GM18520 (cell line): ENCODE measurements around the gene ARHGAP21.
"Not testable (repeated sequence)": the region's sequence is repeated elsewhere in the genome, so short reads cannot be mapped to it uniquely, and the experiment has no call there.

Source experiments
- ATAC-seq: cut with Tn5 transposase; IDR thresholded peaks from one replicate; pipeline ENCODE4 v1.9.1; 2021; ENCODE audit not compliant: unreplicated experiment

Gene ARHGAP21

DNA sequence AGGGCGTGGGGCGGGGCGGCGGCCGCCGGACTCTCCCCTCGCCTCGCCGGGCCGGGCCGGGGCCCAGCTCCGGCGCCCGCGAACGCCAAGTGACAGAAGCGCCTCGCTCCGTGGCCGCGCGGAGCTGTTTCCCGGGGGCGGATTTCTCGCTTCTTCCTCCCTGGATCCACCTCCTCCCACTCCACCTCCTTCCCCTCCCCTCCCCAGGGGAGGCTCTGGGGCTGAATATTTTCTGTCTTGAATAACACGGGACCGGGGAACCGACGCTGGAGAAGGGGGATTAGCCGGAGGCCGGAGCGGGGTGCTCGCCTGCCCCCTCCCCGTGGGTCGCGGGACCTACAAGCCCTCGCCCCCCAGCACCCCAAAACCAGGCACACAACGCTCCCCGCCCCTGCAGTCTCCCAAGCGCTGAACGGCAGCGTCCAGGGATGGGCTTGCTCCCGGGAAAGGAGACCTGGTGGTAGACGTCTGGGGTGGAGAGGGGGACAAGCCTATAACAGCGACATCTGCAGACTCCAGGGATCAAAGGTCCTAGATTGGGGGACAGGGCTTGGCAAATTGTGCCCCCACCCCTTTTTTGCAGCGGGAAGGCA lies at the start of gene ARHGAP21:
Gene ARHGAP21 (minus strand): TSS at position 100 of the 593 bp plus-strand sequence. CDS start 1,988 bp downstream, outside the sequence.
- ATAC-seq = no peak

DNA sequence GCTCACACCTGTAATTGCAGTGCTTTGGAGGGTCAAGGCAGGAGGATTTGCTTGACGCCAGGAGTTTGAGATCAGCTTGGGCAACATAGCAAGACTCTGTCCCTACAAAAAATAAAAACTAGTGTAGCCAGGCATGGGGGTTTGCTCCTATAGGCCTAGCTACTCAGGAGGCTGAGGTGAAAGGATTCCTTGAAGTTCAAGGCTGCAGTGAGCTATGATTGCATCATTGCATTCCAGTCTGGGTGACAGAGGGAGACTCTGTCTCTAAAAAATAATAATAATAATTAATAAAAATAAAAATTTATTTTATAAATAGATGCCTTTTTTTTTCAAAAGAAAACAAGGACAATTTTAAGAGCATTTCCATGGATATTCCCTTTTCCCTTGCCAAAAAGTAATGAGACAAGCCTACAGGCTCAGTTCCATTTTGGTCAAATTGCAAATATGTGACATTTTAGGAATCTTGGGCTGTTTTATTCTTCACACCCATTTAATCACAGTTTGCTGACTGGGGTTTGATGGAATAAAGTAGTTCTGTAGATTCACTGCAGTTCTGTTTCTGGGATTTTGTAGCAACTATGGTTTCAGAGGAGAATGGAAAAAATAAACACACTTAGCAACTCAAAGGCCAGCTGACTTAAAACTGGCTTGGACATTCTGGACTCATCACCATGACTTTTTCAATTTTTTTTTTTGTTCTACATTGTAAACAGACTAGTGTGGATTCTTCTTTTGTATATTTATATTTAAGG lies 48.4 kb upstream of the ARHGAP21 start:
- no peak for ATAC-seq

DNA sequence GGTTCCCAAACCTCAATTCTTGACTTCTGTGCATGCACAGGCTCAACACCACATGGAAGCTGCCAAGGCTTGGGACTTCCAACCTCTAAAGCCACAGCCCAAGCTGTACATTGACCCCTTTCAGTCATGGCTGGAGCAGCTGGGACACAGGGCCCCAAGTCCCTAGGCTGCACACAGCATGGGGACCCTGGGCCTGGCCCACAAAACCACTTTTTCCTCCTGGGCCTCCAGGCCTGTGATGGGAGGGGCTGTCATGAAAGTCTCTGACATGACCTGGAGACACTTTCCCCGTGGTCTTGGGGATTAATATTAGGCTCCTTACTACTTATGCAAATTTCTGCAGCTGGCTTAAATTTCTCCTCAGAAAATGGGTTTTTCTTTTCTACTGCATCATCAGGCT lies 41.3 kb upstream of the ARHGAP21 start:
- not testable (repeated sequence) for ATAC-seq

DNA sequence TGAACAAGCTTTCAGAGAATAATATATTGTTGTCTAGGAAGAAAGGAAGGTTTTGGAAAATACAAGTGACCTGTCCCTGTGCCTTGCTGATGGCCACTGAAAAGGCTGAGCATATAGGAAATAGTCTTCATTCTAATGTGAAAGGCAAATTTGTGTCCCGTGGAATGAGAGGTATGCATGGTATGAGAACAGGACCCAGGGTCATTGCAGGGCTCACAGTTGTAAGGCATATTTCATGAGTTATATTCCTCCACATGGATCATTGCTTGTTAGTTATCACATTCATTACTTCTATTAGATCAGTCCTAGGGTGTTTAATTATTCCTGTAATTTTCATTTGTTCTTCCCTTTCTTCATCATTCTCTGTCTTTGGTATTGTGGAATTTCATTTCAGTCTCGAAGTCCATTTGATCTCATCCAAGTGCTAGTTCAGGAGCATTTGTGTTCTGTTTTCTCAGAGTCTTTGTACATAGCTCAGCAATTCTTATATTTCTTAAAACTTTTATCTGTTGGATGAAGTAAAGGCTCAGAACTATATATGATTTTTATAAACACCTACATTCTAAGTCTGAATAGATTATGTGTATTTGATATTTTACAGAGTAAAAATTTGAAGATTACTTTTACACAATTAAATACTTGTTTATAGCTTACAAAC lies 39.4 kb upstream of the ARHGAP21 start:
- no peak for ATAC-seq

DNA sequence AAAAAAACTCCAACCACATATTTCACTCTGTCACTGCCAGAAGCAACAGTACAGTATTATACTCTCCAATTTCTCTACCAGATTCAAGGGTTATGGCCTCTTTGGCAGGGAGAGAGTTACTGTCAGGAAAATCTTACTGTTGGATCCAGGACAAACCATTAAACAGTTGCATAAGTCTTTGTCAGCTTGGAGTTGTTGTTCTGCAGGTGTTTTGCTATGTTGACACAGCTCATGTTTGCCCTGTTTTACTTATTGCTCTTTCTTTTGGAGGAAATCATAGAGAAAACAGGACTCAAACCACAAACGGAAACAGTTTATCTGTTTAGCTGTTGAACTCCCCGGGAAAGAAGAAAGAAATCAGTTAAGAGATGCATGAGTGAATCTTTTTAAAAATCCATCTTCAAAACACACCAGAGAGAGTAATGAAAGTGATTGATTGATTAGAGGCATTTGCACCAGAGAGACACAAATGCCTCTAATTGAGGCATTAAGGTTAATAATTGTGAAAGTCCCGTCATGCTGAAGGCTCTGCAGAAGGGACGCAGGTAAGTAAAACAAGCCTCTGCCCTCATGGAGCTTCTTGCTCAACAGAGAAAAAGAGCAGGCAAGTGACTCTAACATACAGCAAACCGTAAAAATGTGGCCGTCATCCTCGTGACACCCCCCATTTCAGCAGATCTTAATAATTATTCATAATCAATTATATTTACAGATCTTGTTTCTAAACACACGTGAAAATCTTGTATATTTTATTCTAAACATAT lies 38.7 kb upstream of the ARHGAP21 start:
- no peak for ATAC-seq

DNA sequence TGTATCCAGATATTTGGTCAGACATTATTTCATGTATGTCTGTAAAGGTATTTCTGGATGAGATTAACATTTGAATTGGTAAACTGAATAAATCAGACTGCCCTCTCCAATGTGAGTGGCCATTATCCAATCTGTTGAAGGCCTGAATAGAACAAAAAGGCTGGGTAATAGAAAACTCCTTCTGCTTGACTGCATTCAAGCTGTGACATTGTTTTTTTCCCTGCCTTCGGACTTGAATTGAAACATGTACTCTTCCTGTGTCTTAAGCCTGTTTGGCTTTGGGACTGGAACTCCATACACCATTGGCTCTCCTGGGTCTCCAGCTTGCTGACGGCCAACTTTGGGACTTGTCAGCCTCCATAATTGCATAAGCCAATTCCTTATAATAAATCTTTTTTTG lies 36.0 kb upstream of the ARHGAP21 start:
- ATAC-seq = no peak

DNA sequence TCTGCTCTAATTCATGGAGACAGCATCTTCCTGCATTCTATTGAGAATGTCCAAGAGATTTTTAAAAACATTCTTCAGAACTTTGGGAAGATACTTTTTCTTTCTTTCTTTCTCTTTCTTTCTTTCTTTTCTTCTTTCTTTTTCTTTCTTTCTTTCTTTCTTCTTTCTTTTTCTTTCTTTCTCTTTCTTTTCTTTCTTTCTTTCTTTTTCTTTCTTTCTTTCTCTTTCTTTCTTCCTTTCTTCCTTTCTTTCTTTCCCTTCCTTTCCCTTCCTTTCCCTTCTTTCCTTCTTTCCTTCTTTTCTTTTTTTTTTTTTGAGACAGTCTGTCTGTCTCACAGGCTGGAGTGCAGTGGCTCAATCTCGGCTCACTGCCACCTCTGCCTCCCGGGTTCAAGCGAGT lies 34.6 kb upstream of the ARHGAP21 start:
- not testable (repeated sequence) for ATAC-seq

DNA sequence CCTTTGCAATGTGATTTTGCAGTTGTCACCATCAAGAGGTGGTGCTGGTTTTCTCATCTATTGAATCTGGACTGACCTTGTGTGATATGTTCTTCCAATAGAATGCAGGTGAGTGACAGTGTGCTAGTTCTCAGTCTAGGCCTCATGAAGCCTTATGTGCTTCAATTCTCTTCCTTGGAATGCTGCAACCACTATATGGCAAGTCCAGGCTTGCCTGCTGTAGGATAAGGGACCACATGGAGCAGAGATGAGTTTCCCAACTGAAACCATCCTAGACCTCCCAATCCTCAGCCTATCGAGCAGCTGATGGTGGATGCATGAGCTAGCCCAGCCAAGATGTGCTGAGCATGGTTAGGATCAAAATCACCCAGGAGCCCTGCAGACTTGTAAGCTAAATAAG lies 32.6 kb upstream of the ARHGAP21 start:
- no peak for ATAC-seq

DNA sequence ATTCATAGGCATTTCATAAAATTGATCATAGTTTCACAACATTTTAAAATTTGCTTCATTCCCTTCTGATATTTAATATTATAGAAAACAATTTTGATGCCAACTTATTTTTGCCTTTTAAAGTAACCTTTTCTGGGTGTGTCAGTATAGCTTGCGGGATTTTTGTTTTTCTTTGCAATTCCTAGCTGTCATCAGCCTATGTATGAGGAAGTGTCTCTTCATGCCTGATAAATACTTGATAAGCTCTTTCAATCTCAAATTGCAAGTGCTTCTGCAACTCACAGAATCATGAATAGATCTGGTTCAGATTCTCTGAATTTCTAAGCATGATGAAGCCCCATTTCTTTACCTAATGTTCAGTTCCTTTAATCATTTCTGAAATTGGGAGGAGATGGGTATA lies 28.0 kb upstream of the ARHGAP21 start:
- no peak for ATAC-seq

DNA sequence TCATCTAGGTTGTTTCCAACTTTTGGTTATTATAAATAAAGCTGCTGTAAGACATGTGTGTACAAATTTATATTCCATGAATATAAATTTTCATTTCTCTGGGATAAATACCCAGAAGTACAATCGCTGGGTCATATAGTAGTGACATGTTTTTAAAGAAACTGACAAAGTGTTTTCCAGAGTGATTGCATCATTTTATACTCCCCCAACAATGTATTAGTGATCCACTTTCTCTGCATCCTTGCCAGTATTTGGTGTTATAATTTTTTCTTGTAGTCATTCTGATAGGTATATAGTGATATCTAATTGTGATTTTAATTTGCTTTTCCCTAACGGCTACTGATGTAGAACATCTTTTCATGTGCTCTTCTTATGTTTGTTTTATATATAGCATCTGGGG lies 27.0 kb upstream of the ARHGAP21 start:
- ATAC-seq = no peak

DNA sequence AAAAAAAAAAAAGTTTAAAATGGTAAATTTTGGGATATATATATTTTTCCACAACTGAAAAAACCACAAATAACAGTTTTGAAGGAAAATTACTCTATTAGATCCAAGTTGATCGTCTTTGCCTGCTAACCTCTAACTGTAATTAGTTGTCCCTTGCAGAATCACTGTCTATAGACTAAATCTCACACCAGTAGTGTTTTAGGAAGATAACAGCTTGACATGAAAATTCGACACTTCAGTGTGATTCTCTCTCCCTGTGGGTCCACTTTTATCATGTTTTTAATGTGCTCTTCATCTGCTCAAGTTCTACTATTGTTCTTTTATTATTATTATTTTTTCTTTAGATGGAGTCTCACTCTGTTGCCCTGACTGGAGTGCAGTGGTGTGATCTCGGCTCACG lies 24.5 kb upstream of the ARHGAP21 start:
- no peak for ATAC-seq

DNA sequence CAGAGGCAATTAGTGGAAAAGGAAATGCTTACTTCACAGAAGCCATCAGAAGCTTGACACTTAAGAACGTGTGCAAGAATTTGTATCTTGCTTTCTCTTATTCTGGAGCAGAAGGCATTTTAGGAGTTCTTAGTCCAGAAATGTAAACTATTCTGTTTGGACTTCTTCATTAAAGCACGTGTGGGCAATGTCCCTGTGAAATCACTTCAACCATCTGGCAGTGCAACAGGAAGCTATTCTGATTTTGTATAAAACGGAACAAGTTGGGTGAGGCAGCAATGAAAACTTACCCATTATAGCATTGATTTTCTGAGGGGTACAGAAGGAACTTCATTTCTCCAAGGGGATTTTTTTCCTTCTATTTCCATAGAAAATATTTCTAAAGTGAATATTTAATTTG lies 21.3 kb upstream of the ARHGAP21 start:
- ATAC-seq = no peak

DNA sequence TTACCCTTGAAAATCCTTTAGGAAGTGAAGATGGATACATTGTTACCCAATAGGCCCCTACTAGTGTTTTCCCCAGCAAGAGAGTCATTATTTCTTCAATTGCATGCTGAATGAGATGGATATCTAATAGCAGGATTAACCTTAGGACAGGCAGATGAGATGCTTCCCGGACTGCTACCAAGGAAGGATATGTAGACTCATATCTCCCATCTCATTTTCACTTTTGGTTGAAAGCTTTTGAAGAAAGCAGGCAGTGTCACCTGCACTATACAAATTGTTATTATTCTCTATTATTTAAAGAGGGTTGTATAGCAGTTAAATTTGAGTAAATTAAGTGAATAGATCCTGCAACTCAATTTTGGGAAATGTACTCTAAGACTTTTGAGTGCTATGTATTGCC lies 17.0 kb upstream of the ARHGAP21 start:
- no peak for ATAC-seq

DNA sequence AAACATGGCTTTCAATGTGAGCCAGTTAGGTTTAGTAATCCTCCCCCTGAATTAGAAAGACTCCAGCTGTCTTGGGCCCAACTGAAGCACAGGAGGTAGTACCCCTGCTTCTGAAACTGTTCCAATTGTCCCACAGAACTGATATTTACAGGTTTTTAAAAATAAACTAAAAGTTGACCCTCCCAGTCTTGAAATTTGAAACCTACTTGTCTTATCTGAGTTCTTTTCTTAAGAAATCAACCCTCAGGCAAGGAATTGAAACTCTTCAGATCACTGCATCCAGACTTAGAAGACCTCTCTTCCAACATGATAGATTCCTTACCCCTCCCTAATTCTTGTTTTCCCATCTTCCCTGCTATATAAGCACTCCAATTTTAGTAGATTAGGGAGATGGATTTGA lies 13.3 kb upstream of the ARHGAP21 start:
- no peak for ATAC-seq

DNA sequence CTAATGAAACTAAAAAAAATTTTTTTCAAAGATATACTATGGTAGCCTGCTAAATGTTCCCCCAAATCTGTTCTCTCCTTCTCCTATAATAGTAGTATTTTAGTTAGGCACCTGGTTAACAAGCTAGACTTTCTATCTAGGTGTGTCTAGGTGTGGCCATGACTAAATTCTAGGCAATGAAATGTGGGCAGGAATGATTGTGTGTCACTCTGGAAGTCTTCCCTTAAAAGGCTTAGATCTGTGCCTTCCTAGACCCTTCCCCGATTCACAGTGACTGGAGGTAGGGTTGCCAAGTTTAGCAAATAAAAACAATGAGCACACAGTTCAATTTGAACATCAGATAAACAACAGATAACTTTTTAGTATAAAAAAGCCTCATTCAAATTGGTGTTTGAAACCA lies 8.3 kb upstream of the ARHGAP21 start:
- ATAC-seq = no peak

DNA sequence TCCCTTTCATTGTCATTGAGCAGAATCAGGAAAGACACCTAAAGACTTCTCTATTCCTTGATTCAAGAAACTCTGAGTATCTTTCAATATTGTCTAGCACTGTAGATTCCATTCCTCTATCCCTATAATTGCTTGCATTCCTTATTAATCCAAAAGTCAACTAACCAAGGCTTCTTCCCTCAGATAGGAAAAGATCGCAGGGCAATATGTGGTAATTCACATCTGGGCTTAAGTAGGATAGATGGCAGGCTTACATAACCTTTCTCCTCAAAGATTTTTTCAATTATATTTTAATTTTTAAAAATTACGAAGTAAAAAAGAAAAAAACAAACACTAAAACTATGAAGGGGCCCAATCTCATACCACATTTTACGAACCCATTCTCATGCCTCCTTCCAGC lies 7.1 kb upstream of the ARHGAP21 start:
- ATAC-seq = no peak

DNA sequence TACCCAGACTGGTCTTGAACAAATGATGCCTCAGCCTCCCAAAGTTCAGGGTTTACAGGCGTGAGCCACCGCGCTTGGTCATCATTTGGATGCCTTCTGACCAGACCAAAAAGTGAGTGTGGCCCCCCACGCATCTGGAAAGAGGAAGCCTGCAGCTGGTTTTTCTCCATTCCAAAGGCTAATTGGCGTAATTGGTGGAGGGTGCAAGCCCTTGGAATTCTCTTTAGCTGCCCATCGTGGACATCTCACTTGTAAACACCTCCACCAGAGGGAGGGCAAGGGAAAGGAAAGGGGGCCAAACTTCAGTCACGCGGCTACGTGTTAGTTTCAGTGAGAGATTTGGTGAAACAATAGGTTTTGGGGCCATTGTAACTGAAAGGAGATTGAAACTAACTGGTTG lies 4.1 kb upstream of the ARHGAP21 start:
- no peak for ATAC-seq

DNA sequence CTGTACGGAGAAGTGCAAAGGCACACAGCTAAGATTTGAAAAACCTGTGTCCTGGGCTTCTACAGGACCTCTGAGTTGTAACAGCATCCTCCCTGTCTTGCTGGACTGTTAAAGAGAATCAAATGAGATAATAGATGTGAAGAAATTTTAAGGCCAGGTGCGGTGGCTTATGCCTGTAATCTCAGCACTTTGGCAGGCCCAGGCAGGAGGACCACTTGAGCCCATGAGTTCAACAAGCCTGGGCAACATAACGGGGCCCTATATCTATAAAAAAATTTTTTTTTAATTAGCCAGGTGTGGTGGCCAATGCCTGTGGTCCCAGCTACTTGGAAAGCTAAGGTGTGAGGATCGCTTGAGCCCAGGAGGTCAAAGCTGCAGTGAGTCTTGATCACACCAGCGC lies 2.9 kb upstream of the ARHGAP21 start:
- no peak for ATAC-seq

DNA sequence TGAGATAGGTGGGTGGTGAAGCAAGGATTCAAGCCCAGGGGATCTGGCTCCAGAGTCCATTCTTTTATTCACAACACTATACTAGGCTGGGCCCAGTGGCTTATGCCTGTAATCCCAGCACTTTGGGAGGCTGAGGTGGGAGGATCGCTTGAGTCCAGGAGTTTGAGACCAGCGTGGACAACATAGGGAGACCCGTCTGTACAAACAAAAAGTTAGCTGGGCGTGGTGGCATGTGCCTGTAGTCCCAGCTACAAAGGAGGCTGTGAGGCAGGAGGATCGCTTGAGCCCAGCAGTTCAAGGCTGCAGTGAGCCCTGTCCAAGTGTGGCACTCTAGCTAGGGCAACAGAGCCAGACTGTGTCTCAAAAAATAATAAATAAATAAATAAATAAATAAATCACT lies 2.3 kb upstream of the ARHGAP21 start:
- ATAC-seq = not testable (repeated sequence)

DNA sequence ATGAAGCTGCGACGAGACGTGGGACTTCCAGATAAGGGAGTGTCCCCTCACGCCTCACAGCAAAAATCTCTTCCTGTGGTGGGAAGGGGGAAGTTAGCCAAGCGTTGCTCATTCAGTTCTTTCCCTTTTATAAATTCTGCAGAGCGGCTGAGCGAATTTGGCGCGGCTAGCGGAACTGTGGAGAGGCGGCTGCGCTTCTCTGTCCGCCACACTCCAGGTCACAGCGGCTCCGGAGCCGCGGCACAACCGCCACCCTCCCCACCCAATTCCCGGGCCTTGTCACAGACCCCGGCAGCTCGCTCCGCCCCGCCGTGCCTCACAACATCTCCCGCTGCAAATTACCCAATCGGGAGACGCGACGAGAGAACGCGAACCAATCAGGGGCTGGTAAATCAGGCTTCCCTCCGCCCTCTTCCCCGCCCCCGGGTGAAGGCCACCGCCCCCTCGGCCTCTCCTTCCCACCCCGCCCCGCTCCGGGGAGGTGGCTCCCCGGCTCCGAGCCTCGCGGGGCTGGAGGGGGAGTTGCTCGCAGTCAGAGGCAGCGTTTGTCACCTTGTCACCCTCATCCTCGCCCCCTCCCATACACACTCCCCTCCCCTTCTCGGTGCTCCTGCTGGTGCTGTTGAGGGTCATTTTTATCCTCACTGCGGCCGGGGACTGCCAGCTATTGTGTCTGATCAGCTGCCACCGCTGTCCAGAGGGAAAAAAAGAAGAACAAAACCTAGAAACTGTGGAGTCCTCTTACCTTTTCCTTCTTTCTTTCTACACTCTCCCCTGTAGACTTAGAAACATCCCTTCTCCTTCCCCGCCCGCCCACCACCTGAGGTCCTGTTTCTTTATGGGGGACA lies 918 bp upstream of the ARHGAP21 start:
- ATAC-seq = peak; percentile 76

DNA sequence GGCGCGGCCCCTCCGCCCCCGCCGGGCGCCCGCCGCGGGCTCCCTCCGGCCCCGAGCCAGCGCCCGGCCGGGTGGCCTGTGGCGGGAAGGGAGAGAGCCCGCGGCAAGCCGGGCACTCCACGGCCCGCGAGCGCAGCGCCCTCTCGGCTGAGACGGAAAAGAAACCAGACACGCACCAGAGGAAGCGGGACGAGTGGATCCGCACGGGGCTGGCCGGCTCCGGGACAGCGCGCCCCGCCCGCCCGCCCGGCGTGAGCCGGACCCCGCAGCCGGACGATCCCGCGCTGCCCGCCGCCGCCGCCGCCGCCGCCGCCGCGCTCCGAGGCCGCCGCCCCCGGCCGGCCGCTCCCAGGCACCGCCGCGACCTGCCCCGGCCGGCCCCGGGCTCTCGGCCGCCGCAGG lies 300 bp downstream of the ARHGAP21 start:
- ATAC-seq = peak; percentile 20
